Lung (tissue), 12 donors: ENCODE results near the gene GALNT12. TPM values are rescaled to one million over a fixed set of nuclear protein-coding genes. Genes with fewer than 3 reads are reported as not detected.

ENCODE experiments used
- ATAC-seq: fragments of 200-7000 bp; cut with Tn5 transposase; one replicate; pipeline ENCODE4 v1.9.1; 2020; ENCODE audit warnings: moderate number of reproducible peaks; ENCODE audit not compliant: insufficient read depth, low FRiP score
- DNase-seq, 3 donors: peaks; one replicate each; pipeline ENCODE4 v3.0.0-alpha.2; 2013 to 2017
- H3K27ac ChIP-seq, 2 donors: one replicate each; pipeline ENCODE4 v1.5.1; 2013; ENCODE audit warnings: mild to moderate bottlenecking in 2 of 2, moderate library complexity in 2 of 2, control low read depth in 1 of 2, inconsistent platforms in 1 of 2, low read depth in 1 of 2, low read length in 1 of 2
- H3K27me3 ChIP-seq, 3 donors: one replicate each; pipeline ENCODE4 v1.5.1; 2013; ENCODE audit warnings: low read length in 2 of 3; ENCODE audit not compliant: control insufficient read depth in 3 of 3, insufficient read depth in 3 of 3
- H3K36me3 ChIP-seq, 4 donors: one replicate each; pipeline ENCODE4 v1.5.1; 2013; ENCODE audit warnings: low read length in 4 of 4, mild to moderate bottlenecking in 1 of 4, moderate library complexity in 1 of 4; ENCODE audit not compliant: control insufficient read depth in 4 of 4, insufficient read depth in 4 of 4
- H3K4me1 ChIP-seq, 5 donors: one replicate each; pipeline ENCODE4 v1.5.1; 2013; ENCODE audit warnings: low read length in 5 of 5, mild to moderate bottlenecking in 2 of 5, moderate library complexity in 1 of 5; ENCODE audit not compliant: control insufficient read depth in 5 of 5, insufficient read depth in 5 of 5
- H3K4me3 ChIP-seq: one replicate; pipeline ENCODE4 v1.5.1; 2013; ENCODE audit warnings: mild to moderate bottlenecking, control low read depth, moderate library complexity
- H3K9ac ChIP-seq, 2 donors: one replicate each; pipeline ENCODE4 v1.5.1; 2013; ENCODE audit warnings: low read length in 2 of 2, control low read depth in 1 of 2; ENCODE audit not compliant: insufficient read depth in 1 of 2
- H3K9me3 ChIP-seq, 4 donors: one replicate each; pipeline ENCODE4 v1.5.1; 2013; ENCODE audit warnings: low read length in 3 of 4, mild to moderate bottlenecking in 1 of 4, moderate library complexity in 1 of 4; ENCODE audit not compliant: control insufficient read depth in 4 of 4, insufficient read depth in 3 of 4
- CTCF ChIP-seq: IDR thresholded peaks from 2 replicates; pipeline ENCODE4 v1.5.1; 2012; ENCODE audit warnings: mild to moderate bottlenecking; ENCODE audit errors: control extremely low read depth, extremely low read depth
- WGBS, 2 donors: extraction: QIAGEN DNeasy Blood & Tissue Kit; methylation state at CpG; one replicate each; pipeline ENCODE4 v1.1.7; 2013; 5-methylcytosine and 5-hydroxymethylcytosine counted together
- polyA plus RNA-seq, 2 donors: library from polyadenylated mRNA; stranded (reverse); fragments of 200-250 nt; gene quantifications; one replicate each; pipeline ENCODE4 v1.2.1, GENCODE V29; 2013
- total RNA-seq, 2 donors: library from RNA; depleted of rRNA in 1 of 2; stranded (reverse); fragments of >200 nt in 1 of 2; gene quantifications; one replicate each; pipeline ENCODE4 v1.2.1, GENCODE V29; 2014 to 2021
- donor health status: control.
- donor health status: control.
- donor health status: Bipolar disorder and iron deficiency.
- donor health status: healthy.
- donor health status: DM: yes; HTN: yes; CAD: no.

Gene GALNT12
- total and polyA plus RNA-seq, 4 donors, result 7.9 to 35.0 (median 20.1) TPM

- H3K36me3 ChIP-seq, result no peaks in the 10 kb centered on the region
- no peak for TF ChIP-seq CTCF
- WGBS, 2 donors, result 87 to 89% methylated on average over 3 of the region's 3 CpGs
- DNase-seq (no peak), ATAC-seq (no peak)
- no peak overlapping the region for H3K4me3 ChIP-seq
- H3K9ac ChIP-seq, result no peak overlapping the region
- H3K27me3 ChIP-seq, result no peaks in the 10 kb centered on the region
- no peak overlapping the region for H3K27ac ChIP-seq
- H3K4me1 ChIP-seq, result peaks cover 4 to 15% (median 5%) of the 10 kb centered on the region in 5 donors
- H3K9me3 ChIP-seq, result no peaks in the 10 kb centered on the region
Observed at GRCh38 chr9:98881356-98881755, 73.9 kb downstream of the GALNT12 start.

GRCh38 chr9:98881836-98882568, 74.5 kb downstream of the GALNT12 start:
- Histone ChIP-seq H3K4me3 (no peak overlapping the region), H3K36me3 (no peaks in the 10 kb centered on the region)

GRCh38 chr9:98882569-98882923, 75.1 kb downstream of the GALNT12 start:
- Histone ChIP-seq H3K36me3 (no peaks in the 10 kb centered on the region), H3K27me3 (no peaks in the 10 kb centered on the region), H3K9me3 (no peaks in the 10 kb centered on the region), H3K4me3 (no peak overlapping the region), H3K4me1 (peaks cover 4 to 22% (median 5%) of the 10 kb centered on the region in 5 donors), H3K9ac (no peak overlapping the region), H3K27ac (peak overlapping the region in 1 of 2 donors; percentile 13)
- 63 to 71% methylated on average over 2 of the region's 2 CpGs for WGBS, 2 donors
- no peak for TF ChIP-seq CTCF
- no peak for DNase-seq
- no peak for ATAC-seq

More at GRCh38 chr9:98881836-98882568, 74.5 kb downstream of the GALNT12 start:
- H3K27me3 ChIP-seq, result no peaks in the 10 kb centered on the region
- H3K27ac ChIP-seq, result peak overlapping the region in 1 of 2 donors; percentile 62
- H3K9ac ChIP-seq, result no peak overlapping the region
- WGBS, 2 donors, result 81 to 87% methylated on average over 8 of the region's 8 CpGs
- H3K9me3 ChIP-seq, result no peaks in the 10 kb centered on the region
- peaks cover 4 to 21% (median 5%) of the 10 kb centered on the region in 5 donors for H3K4me1 ChIP-seq
- no peak for TF ChIP-seq CTCF
- DNase-seq, result no peak
- no peak for ATAC-seq

DNA sequence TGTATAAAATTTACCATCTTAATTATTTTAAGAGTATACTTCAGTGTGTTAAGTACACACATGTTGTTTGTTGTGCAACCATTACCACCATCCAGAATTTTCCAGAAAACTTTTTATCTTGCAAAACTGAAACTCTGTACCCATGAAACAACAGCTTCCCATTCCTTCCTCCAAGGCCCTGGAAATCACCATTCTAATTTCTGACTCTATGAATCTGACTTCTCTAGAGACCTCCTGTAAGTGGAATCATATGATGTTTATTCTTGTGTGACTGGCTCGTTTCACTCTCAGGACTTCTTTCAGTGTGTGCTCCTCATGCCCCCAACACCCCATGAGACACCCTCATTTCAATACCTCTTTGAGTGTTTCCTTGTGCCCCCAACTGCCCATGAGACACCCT, 75.8 kb downstream of the GALNT12 start:
- ATAC-seq (no peak), DNase-seq (no peak)
- no peaks in the 10 kb centered on the region for H3K27me3 ChIP-seq
- WGBS, 2 donors, result 54 to 74% methylated on average over 1 of the region's 1 CpG
- no peak overlapping the region for H3K27ac ChIP-seq
- no peak overlapping the region for H3K4me3 ChIP-seq
- no peak for TF ChIP-seq CTCF
- H3K36me3 ChIP-seq, result no peaks in the 10 kb centered on the region
- H3K4me1 ChIP-seq, result peaks cover 4 to 22% (median 7%) of the 10 kb centered on the region in 5 donors
- no peaks in the 10 kb centered on the region for H3K9me3 ChIP-seq
- no peak overlapping the region for H3K9ac ChIP-seq
